GM23338 (cell line): Measurements from ENCODE around the gene FCRL3.

Source experiments
- CREB1 ChIP-seq: fragments of 250-450 bp; sonication (Bioruptor Pico); IDR thresholded peaks from 2 replicates; pipeline ENCODE4 v1.5.0; 2020; ENCODE audit warnings: low read depth, mild to moderate bottlenecking, moderate library complexity
- CTCF ChIP-seq, 2 experiments: fragments of 200-600 bp in 1 of 2; sonication (generic) in 1 of 2; conservative IDR thresholded peaks; 2 replicates each; pipeline versions ENCODE4 v1.5.1 to v1.6.1; 2016 to 2017; ENCODE audit warnings: antibody characterized with exemption in 2 of 2, low read depth in 2 of 2, mild to moderate bottlenecking in 2 of 2, moderate library complexity in 1 of 2
- EZH2 ChIP-seq: fragments of 200-600 bp; sonication (generic); IDR thresholded peaks from one replicate; pipeline ENCODE4 v1.8.0; 2017; ENCODE audit warnings: antibody characterized with exemption, mild to moderate bottlenecking, low read depth; ENCODE audit not compliant: unreplicated experiment
- EZH2phosphoT487 ChIP-seq: fragments of 200-600 bp; sonication (generic); IDR thresholded peaks from one replicate; pipeline ENCODE4 v1.8.1; 2018; ENCODE audit warnings: antibody characterized with exemption; ENCODE audit not compliant: unreplicated experiment
- POLR2AphosphoS5 ChIP-seq: IDR thresholded peaks from 2 replicates; pipeline ENCODE4 v1.6.1; 2016; ENCODE audit warnings: antibody characterized with exemption, low read depth
- REST ChIP-seq: IDR thresholded peaks from one replicate; pipeline ENCODE4 v1.6.1; 2018; ENCODE audit warnings: antibody characterized with exemption; ENCODE audit not compliant: unreplicated experiment

- no peak for TF ChIP-seq CTCF (conservative IDR thresholded peaks at IDR 0.05; ENCODE audit: low read depth in 2 of 2)
- no peak for TF ChIP-seq CREB1
- no peak for TF ChIP-seq EZH2
- no peak for TF ChIP-seq POLR2AphosphoS5
- no peak for TF ChIP-seq EZH2phosphoT487
- TF ChIP-seq REST = no peak
Measured at GRCh38 chr1:157725221-157725577, 24.6 kb upstream of the FCRL3 start.
